Activated naive CD8-positive, alpha-beta T cell treated with anti-CD3 and anti-CD28 coated beads for 36 hours (primary cell): ENCODE results near the gene JCAD. TPM values are rescaled to one million over a fixed set of nuclear protein-coding genes. Genes with fewer than 3 reads are reported as not detected.

Experiments used
- DNase-seq: peaks from one replicate; pipeline ENCODE4 v3.0.0; 2021
- H3K27ac Mint-ChIP-seq: one replicate; pipeline ENCODE4 v1.8.0; 2022; ENCODE audit warnings: mild to moderate bottlenecking, moderate library complexity, mixed read lengths
- H3K27me3 Mint-ChIP-seq: one replicate; pipeline ENCODE4 v1.8.0; 2022; ENCODE audit warnings: mild to moderate bottlenecking, mixed read lengths
- H3K36me3 Mint-ChIP-seq: one replicate; pipeline ENCODE4 v1.8.0; 2021; ENCODE audit warnings: mild to moderate bottlenecking, mixed read lengths
- H3K4me1 Mint-ChIP-seq: one replicate; pipeline ENCODE4 v1.8.0; 2021; ENCODE audit warnings: mixed read lengths
- H3K4me3 Mint-ChIP-seq: one replicate; pipeline ENCODE4 v1.8.0; 2022; ENCODE audit warnings: mild to moderate bottlenecking, moderate library complexity, mixed read lengths
- H3K9me3 Mint-ChIP-seq: one replicate; pipeline ENCODE4 v1.8.0; 2022; ENCODE audit warnings: mixed read lengths
- total RNA-seq, 2 experiments: library from RNA; stranded (reverse); gene quantifications; one replicate each; pipeline ENCODE4 v1.2.3, GENCODE V29; 2021

JCAD gene
- total RNA-seq, 2 experiments from 2014 or later = 0.02 to 0.14 TPM

- Mint-ChIP-seq H3K36me3 (peaks cover 2% of the 10 kb centered on the region), H3K4me3 (no peak overlapping the region), H3K27ac (no peak overlapping the region), H3K9me3 (no peaks in the 10 kb centered on the region), H3K4me1 (no peaks in the 10 kb centered on the region), H3K27me3 (peaks cover 74% of the 10 kb centered on the region)
- no peak for DNase-seq
Observed at GRCh38 chr10:30062090-30062489, 2.7 kb upstream of the JCAD start.

GRCh38 chr10:30058570-30059132 is 735 bp downstream of the JCAD start:
- peaks cover 73% of the 10 kb centered on the region for H3K27me3 Mint-ChIP-seq
- H3K4me1 Mint-ChIP-seq = no peaks in the 10 kb centered on the region
- H3K27ac Mint-ChIP-seq = no peak overlapping the region
- no peak for DNase-seq
- no peaks in the 10 kb centered on the region for H3K36me3 Mint-ChIP-seq
- no peaks in the 10 kb centered on the region for H3K9me3 Mint-ChIP-seq
- no peak overlapping the region for H3K4me3 Mint-ChIP-seq

GRCh38 chr10:30057894-30058556 is 1.4 kb downstream of the JCAD start:
- Mint-ChIP-seq H3K27ac (no peak overlapping the region), H3K36me3 (no peaks in the 10 kb centered on the region)

GRCh38 chr10:30057421-30057841 is 2.0 kb downstream of the JCAD start:
- Mint-ChIP-seq H3K9me3 (no peaks in the 10 kb centered on the region), H3K27ac (no peak overlapping the region), H3K4me1 (no peaks in the 10 kb centered on the region), H3K27me3 (peaks cover 70% of the 10 kb centered on the region), H3K4me3 (no peak overlapping the region), H3K36me3 (no peaks in the 10 kb centered on the region)
- no peak for DNase-seq

More at GRCh38 chr10:30057894-30058556, 1.4 kb downstream of the JCAD start:
- H3K4me1 Mint-ChIP-seq = no peaks in the 10 kb centered on the region
- DNase-seq = no peak
- H3K9me3 Mint-ChIP-seq = no peaks in the 10 kb centered on the region
- H3K4me3 Mint-ChIP-seq = no peak overlapping the region
- peaks cover 71% of the 10 kb centered on the region for H3K27me3 Mint-ChIP-seq

GRCh38 chr10:30056767-30057355 is 2.5 kb downstream of the JCAD start:
- H3K27ac Mint-ChIP-seq = no peak overlapping the region
- H3K27me3 Mint-ChIP-seq = peaks cover 70% of the 10 kb centered on the region
- H3K4me3 Mint-ChIP-seq = no peak overlapping the region
- no peak for DNase-seq
- H3K9me3 Mint-ChIP-seq = no peaks in the 10 kb centered on the region
- H3K4me1 Mint-ChIP-seq = no peaks in the 10 kb centered on the region
- no peaks in the 10 kb centered on the region for H3K36me3 Mint-ChIP-seq

GRCh38 chr10:30056281-30056680 is 3.1 kb downstream of the JCAD start:
- no peaks in the 10 kb centered on the region for H3K4me1 Mint-ChIP-seq
- H3K4me3 Mint-ChIP-seq = no peak overlapping the region
- no peaks in the 10 kb centered on the region for H3K9me3 Mint-ChIP-seq
- no peak overlapping the region for H3K27ac Mint-ChIP-seq
- no peak for DNase-seq
- no peaks in the 10 kb centered on the region for H3K36me3 Mint-ChIP-seq
- H3K27me3 Mint-ChIP-seq = peaks cover 68% of the 10 kb centered on the region

- no peak overlapping the region for H3K4me3 Mint-ChIP-seq
- H3K27me3 Mint-ChIP-seq = peaks cover 67% of the 10 kb centered on the region
- no peak overlapping the region for H3K27ac Mint-ChIP-seq
Observed at GRCh38 chr10:30055226-30055662, 4.1 kb downstream of the JCAD start.

GRCh38 chr10:30052062-30052461 is 7.3 kb downstream of the JCAD start:
- DNase-seq = no peak
- Mint-ChIP-seq H3K4me1 (peaks cover 10% of the 10 kb centered on the region), H3K9me3 (no peaks in the 10 kb centered on the region), H3K36me3 (no peaks in the 10 kb centered on the region), H3K27ac (no peak overlapping the region), H3K4me3 (no peak overlapping the region), H3K27me3 (peaks cover 75% of the 10 kb centered on the region)

More at GRCh38 chr10:30055226-30055662, 4.1 kb downstream of the JCAD start:
- DNase-seq = no peak
- no peaks in the 10 kb centered on the region for H3K4me1 Mint-ChIP-seq
- no peaks in the 10 kb centered on the region for H3K36me3 Mint-ChIP-seq
- H3K9me3 Mint-ChIP-seq = no peaks in the 10 kb centered on the region

GRCh38 chr10:30051220-30051619 is 8.2 kb downstream of the JCAD start:
- no peaks in the 10 kb centered on the region for H3K9me3 Mint-ChIP-seq
- H3K27ac Mint-ChIP-seq = no peak overlapping the region
- H3K27me3 Mint-ChIP-seq = peaks cover 76% of the 10 kb centered on the region
- no peak overlapping the region for H3K4me3 Mint-ChIP-seq
- no peak for DNase-seq
- H3K36me3 Mint-ChIP-seq = no peaks in the 10 kb centered on the region
- peaks cover 10% of the 10 kb centered on the region for H3K4me1 Mint-ChIP-seq

GRCh38 chr10:30050411-30050810 is 9.0 kb downstream of the JCAD start:
- Mint-ChIP-seq H3K4me3 (no peak overlapping the region), H3K4me1 (peaks cover 10% of the 10 kb centered on the region), H3K27me3 (peaks cover 78% of the 10 kb centered on the region), H3K27ac (no peak overlapping the region), H3K9me3 (no peaks in the 10 kb centered on the region), H3K36me3 (no peaks in the 10 kb centered on the region)
- no peak for DNase-seq

- Mint-ChIP-seq H3K27ac (no peak overlapping the region), H3K4me1 (peaks cover 10% of the 10 kb centered on the region), H3K27me3 (peaks cover 85% of the 10 kb centered on the region), H3K36me3 (no peaks in the 10 kb centered on the region), H3K4me3 (no peak overlapping the region), H3K9me3 (no peaks in the 10 kb centered on the region)
- no peak for DNase-seq
Observed at GRCh38 chr10:30048768-30049517, 10.4 kb downstream of the JCAD start.

GRCh38 chr10:30047924-30048531 is 11.4 kb downstream of the JCAD start:
- Mint-ChIP-seq H3K36me3 (no peaks in the 10 kb centered on the region), H3K27ac (no peak overlapping the region), H3K4me1 (peaks cover 10% of the 10 kb centered on the region), H3K9me3 (no peaks in the 10 kb centered on the region), H3K4me3 (no peak overlapping the region), H3K27me3 (peaks cover 86% of the 10 kb centered on the region)
- DNase-seq = no peak

- Mint-ChIP-seq H3K9me3 (no peaks in the 10 kb centered on the region), H3K27ac (no peak overlapping the region), H3K27me3 (peaks cover 88% of the 10 kb centered on the region), H3K36me3 (no peaks in the 10 kb centered on the region), H3K4me1 (peaks cover 10% of the 10 kb centered on the region), H3K4me3 (no peak overlapping the region)
- DNase-seq = no peak
Observed at GRCh38 chr10:30047430-30047829, 12.0 kb downstream of the JCAD start.

- Mint-ChIP-seq H3K4me1 (peaks cover 10% of the 10 kb centered on the region), H3K4me3 (no peak overlapping the region), H3K9me3 (no peaks in the 10 kb centered on the region), H3K36me3 (no peaks in the 10 kb centered on the region), H3K27ac (no peak overlapping the region), H3K27me3 (peaks cover 85% of the 10 kb centered on the region)
- DNase-seq = no peak
Observed at GRCh38 chr10:30046476-30046875, 12.9 kb downstream of the JCAD start.

- Mint-ChIP-seq H3K4me1 (peaks cover 10% of the 10 kb centered on the region), H3K27me3 (peaks cover 85% of the 10 kb centered on the region), H3K9me3 (no peaks in the 10 kb centered on the region), H3K36me3 (no peaks in the 10 kb centered on the region), H3K4me3 (no peak overlapping the region), H3K27ac (no peak overlapping the region)
- DNase-seq = no peak
Observed at GRCh38 chr10:30045961-30046360, 13.4 kb downstream of the JCAD start.
